HG03439 (cell line): Measurements from ENCODE around the gene FTSJ3.
"Not testable (repeated sequence)": the region's sequence is repeated elsewhere in the genome, so short reads cannot be mapped to it uniquely, and the experiment has no call there.

Experiments used
- ATAC-seq: cut with Tn5 transposase; IDR thresholded peaks from one replicate; pipeline ENCODE4 v1.9.1; 2021; ENCODE audit warnings: mild to moderate bottlenecking, moderate library complexity; ENCODE audit not compliant: unreplicated experiment

The FTSJ3 gene

DNA sequence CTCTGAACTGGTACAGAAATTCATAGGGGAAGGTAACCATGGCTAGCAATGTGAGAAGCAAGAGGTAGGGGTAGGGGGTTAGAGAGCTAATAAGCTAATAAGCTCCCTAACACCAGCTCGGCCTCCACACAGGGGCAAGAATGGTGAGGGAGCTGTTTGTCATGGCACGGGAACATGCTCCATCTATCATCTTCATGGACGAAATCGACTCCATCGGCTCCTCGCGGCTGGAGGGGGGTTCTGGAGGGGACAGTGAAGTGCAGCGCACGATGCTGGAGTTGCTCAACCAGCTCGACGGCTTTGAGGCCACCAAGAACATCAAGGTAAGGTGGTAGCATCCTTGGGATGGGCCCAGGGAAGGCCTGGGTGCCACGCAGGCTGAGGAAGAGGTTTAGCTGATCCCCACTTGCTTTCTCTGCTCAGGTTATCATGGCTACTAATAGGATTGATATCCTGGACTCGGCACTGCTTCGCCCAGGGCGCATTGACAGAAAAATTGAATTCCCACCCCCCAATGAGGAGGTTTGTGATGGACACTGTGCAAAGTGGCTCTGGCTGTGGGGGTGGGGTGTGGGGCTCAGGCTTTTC, 3.5 kb upstream of the FTSJ3 start:
- ATAC-seq = no peak

DNA sequence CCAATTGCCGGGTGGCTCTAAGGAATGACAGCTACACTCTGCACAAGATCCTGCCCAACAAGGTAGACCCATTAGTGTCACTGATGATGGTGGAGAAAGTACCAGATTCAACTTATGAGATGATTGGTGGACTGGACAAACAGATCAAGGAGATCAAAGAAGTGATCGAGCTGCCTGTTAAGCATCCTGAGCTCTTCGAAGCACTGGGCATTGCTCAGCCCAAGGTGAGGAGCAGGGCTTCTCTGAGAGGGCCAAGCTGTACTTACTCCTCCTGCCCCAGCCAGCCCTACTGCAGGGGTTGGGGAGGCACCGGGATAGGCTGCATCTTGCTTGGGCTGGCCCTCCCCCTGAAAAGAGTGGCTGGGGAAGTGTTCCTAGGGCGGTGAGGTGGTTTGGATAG, 2.8 kb upstream of the FTSJ3 start:
- ATAC-seq = no peak

DNA sequence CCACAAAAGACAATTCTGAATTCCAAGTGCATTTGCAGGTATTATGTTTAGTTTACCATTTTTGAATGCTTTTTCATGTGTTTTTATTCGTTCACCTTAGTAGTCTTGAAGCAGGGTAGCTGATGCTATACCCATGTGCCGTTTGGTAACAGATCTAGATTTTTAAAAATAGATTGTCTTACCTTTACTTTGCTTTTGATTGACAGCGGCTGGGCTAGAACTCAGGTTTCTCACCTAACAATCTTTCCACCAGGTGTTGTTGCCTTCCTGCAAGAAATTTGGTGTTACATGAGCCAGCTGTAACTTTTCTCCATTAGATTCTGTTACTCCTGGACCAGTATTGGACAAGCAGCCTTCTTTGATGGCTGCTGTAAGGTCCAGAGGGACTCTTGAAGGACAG, 1.5 kb upstream of the FTSJ3 start:
- no peak for ATAC-seq

DNA sequence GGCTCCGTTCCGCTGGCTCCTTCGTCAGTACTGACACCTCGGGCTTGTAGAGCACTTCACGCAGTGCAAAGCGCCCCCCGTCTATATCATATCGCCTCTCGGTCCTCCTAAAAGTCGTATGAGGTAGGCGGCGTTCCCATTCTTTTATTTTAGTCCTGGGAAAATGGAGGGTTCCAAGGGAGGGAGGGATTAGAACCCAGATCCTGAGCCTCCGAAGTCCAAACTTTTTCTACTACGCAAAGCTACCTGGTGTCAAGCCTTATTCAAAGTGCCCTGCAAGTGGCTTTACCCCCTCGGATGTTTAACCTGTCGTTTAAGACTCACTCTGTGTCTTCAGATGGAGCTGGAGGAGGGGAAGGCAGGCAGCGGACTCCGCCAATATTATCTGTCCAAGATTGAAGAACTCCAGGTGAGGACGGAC, 348 bp upstream of the FTSJ3 start:
- no peak for ATAC-seq

DNA sequence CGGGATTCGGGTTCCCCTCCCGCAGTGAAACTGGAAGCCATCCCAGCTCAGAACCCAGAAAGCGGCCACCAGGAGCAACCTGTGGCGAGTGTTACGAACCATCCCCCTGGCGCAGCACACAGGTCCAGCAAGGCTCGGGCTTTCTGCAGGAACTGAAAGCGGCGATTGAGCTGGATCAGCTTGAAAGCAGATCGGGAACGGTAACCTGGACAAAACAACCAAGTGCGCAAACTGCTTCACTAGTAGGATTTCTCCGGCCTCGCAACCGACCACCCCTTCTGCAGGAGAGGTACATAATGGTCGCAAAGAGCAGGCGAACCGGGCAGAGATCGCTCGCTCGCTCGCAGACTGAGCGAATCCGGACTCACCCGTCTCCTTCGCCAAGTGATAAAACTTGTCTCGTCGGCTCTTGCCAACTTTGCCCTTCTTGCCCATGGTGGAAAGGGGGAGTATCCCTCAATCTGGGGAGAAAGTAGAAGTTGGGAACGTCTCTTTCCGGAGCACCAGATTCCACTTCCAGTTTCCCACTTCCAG, 928 bp downstream of the FTSJ3 start:
- peak; percentile 2 for ATAC-seq

DNA sequence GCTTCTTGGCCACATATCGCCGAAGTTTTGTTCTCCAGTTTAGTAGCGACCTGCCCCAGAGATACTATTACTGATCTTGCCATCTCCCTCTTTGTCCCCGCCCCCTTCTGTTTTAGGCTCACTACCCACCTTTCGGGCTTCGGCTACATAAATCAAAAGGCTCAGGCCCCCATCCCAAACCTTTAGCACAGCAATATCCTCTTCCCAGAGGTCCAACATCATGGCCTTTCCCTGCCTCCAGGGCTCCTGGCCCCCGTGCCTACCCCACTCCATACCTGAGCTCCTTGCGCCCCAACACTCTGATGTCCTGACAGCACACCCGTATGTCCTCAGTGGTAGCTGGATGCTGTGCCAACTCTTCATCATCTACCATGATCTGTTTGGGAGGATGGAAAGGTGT, 3.1 kb downstream of the FTSJ3 start:
- no peak for ATAC-seq

DNA sequence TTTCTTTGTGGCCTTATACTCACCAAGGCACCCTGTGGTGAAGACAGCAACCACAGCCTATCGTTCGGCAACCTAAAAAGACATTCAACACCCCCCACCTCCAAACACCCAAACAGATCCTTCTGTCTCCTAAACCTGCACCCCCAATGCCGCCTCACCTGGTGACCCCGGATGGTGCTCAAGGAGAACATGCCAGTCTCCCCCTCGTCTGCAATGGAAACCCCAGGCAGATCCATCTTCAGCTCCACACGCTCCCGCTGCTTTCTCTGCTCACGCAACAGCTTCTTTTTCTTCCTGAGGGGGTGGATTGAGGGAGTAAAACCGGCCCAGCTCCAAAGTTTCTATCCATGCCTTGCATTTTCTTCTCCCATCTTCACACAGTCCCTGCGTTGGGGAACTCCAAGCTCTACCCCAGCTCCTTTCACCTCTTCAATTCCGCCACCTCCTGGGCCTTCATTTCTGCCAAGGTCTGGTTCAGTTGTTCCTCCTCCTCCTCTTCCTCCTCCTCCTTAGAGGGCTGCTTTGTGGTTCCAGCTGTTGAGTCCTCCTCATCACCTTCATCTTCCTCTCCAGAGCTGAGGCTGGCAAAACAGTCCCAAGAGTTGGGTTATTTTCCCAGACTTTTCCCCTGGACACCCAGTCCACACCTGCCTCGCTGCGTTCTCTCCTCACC, 3.7 kb downstream of the FTSJ3 start:
- no peak for ATAC-seq

DNA sequence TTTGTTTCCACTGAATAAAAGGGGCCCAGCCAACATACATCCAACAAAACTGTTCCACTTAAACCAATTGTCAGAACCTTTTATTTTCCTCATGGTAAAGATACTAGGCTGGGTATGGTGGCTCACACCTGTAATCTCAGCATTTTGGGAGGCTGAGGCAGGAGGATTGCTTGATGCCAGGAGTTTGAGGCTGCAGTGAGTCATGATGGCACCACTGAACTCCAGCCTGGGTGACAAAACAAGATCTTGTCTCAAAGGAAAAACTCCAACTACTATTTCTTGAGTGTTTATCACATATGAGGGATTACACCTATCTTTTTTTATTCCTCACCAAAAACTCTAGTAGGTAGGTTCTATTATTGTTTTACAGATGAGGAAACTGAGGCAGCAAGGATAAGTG, 4.9 kb downstream of the FTSJ3 start:
- ATAC-seq = no peak

DNA sequence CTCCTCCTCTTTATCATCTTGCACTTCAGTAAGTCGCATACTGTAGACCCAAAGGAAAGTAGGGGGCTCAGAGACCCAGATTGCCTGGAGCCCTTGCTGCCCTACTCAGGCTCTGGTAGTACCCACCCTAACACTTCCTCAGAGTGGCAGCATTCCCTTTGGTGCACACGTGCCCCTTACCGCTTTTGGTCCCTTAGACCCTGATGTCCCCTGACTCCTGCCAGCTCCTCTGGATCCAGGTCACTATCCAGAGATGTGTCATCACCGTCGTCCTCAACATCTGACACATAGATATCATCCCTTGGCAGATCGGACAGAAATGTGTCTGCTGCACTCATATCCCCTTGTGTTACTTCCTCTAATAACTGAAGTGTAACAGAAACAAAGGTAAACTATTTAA, 5.7 kb downstream of the FTSJ3 start:
- ATAC-seq = no peak

DNA sequence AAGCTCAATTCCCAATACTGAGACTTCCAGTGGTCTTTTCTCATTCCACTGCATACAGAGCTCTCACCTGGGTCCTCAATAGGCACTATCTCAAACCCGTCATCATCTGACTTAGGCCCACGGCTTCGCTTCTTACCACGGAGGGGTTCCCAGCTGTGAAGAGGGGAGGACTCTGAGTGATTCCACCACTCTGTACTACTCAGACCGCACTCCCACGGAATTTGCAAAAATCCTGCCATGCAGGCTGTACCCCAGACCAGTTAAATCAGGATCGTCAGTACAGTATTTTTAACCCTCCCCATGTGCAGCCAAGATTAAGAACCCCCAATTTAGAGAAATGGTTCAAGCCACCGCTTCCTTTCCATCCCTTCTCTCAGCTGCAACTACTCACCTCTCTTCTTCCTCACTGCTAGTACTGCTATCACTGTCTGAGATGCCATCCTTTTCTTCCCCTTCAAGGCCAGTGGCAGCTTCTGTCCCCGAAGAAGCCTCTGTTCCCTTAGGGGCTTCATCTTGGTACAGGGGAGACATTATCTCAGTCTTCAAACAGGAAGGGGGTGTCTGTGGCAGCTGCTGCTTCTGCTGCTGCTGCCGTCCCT, 6.4 kb downstream of the FTSJ3 start:
- no peak for ATAC-seq

DNA sequence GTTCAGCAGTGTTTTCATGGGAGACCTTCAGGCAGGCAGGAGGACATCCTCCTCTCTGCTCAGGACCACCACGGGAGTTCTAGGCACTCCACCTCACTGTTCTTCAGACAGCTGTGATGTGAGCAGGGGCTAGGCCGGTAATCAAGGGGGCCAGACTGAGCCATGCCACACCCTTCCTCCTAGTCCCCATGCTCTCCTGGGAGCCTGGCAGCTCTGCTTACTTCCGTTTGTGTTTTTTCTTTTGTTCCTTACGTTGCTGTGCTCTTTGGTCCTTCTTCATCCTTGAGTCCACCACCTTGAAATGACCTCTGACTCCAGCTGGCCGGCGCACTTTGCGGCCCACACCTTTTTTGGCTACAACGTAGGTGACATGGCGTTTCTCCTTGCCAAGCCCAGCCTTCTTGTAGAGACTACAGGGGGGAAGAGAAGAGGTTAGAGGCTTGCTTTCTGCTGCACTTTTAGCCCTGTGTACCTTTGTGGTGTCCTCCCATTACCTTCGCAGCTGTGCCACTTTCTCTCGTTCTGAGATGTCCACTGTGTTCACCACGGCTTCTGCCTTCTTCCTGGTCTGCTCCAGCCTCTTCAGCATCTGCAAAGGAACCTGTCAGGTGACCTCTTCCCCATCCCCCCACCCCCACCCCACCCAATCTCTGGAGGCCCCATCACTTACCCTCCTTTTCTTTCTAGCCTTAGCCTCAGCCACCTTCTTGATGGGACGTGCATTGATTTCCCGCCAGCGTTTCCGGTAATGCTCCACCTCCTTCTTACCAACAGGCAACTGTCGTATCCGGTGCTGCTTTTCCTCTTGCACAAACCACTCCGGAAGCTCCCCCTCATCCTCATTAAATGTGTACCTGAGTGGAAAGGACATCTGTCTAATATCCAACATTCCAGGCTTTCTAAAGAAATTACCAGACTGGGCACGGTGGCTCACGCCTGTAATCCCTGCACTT, 7.6 kb downstream of the FTSJ3 start:
- no peak for ATAC-seq

DNA sequence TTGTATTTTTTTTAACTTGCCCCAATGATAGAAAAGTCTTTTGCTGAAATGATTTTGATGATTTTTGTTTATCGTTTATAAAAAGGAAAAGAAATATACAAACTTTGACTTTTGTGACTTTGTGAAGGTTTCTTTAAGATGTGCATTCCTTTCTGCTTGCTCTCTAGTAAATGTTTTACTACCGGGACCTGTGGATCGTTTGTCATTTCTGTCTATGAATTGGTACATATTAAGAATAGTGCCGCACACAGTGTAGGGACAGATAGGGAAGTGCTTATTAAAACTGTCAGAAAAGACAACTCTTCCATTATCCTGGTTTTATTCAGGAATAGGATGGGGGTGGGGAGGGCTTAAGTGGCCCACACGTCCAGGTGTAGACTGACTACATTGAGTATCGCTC, 8.3 kb downstream of the FTSJ3 start:
- no peak for ATAC-seq

DNA sequence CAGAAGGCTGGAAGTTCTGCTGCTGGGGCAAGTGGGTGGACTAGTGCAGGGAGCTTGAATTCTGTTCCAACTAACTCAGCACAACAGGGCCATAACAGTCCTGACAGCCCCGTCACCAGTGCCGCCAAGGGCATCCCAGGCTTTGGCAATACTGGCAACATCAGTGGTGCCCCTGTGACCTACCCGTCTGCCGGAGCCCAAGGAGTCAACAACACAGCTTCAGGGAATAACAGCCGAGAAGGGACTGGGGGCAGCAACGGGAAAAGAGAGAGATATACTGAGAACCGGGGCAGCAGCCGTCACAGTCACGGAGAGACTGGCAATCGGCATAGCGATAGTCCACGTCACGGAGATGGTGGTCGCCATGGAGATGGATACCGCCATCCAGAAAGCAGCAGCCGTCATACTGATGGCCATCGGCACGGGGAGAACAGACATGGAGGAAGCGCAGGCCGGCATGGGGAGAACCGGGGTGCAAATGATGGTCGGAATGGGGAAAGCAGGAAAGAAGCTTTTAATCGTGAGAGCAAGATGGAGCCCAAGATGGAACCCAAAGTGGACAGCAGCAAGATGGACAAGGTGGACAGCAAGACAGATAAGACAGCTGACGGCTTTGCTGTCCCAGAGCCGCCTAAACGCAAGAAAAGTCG, 9.6 kb downstream of the FTSJ3 start:
- no peak for ATAC-seq

DNA sequence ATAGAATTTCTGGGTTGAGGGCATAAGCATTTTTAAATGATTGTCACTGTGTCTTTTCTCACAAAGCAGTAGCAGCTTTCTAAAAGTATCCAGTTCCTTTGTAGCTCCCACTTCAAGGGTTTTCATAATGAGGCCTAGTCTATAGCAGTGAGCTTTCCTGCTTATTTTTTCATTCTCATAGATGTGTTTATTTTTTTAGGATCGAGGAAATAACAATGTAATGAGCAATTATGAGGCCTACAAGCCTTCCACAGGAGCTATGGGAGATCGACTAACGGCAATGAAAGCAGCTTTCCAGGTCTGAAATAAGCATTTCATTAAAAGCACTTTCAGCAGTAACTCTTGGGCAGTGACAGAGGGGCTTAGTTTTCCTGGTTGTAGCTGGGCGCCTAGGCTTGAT, 10.8 kb downstream of the FTSJ3 start:
- no peak for ATAC-seq

DNA sequence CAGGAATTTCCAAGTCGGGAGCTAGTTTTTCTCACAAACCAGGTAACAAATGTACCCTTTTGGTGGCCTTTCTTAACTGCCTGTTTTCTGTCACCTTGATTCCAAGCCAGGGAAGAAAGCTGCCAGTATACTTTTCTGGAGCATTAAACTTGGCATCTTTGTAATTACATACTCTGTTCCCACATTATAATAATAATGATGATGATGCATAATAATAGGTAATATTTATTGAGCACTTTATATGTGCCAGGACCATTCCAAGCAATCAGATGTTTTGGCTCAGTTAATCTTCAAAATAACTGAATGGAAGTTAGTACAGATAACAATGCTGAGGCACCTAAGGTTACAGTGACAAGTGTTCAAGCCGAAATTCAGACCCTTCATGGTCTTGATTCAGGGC, 11.3 kb downstream of the FTSJ3 start:
- ATAC-seq = no peak

DNA sequence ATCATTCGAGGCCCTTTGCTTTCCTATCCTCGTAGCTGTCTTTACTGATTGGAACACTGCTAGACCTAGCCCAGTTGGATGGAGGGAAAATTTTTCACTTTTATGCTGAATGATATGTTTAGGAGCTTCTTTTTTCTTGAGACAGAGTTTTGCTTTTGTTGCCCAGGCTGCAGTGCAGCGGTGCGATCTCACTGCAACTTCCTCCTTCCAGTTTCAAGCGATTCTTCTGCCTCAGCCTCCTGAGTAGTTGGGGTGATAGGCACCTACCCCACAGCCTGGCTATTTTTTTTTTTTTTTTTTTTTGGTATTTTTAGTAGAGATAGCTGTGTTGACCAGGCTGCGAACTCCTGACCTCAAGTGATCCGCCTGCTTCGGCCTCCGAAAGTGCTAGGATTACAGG, 17.5 kb downstream of the FTSJ3 start:
- no peak for ATAC-seq

DNA sequence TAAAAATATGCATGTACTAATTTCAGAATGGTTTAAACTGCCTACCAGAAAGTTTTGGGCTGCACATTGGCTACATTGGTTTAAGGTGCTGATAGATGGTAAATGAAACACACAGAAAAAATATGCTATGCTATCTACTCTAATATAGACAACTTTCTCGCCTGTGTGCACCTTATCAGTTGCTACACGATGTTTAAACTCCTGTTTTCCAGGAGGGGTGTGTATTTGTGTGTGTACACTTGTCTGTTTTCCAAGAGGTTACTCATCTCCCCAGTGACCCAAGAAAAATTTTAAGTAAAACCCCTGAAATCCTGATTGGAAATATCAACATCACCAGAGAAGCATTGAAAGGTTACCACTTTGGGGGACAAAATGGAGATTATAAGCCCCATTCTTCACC, 21.9 kb downstream of the FTSJ3 start:
- no peak for ATAC-seq

DNA sequence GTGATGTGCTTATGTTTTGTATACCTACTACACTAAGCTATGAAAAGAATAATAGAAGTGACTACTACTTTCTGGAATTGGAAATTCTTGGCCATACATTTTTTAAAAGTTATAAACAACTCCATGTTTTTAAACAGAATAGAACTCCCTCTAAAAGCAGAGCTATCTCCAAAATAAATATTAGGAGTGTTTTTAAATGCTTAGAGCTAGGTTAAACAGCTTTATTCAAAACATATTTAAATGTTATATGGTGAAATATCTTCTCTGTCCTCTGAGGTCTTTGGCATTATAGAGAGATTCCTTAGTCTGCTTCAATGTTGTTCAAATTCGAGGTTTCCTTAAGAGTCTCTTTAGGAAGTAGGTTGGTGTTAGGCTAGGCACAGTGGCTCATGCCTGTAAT, 23.1 kb downstream of the FTSJ3 start:
- no peak for ATAC-seq

DNA sequence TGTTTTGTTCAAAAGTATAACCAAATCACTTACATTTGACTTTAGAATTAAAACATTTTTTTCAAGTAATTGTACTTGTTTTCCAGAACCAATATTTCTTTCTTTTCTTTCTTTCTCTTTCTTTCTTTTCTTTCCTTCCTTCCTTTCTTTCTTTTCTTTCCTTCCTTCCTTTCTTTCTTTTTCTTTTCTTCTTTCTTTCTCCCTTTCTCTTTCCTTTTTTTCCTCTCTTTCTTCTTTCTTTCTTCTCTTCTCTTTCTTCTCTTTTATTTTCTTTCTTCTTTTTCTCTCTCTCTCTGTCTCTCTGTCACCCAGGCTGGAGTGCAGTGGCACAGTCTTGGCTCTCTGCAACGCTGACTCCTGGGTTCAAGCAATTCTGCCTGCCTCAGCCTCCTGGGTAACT, 26.7 kb downstream of the FTSJ3 start:
- no peak for ATAC-seq

DNA sequence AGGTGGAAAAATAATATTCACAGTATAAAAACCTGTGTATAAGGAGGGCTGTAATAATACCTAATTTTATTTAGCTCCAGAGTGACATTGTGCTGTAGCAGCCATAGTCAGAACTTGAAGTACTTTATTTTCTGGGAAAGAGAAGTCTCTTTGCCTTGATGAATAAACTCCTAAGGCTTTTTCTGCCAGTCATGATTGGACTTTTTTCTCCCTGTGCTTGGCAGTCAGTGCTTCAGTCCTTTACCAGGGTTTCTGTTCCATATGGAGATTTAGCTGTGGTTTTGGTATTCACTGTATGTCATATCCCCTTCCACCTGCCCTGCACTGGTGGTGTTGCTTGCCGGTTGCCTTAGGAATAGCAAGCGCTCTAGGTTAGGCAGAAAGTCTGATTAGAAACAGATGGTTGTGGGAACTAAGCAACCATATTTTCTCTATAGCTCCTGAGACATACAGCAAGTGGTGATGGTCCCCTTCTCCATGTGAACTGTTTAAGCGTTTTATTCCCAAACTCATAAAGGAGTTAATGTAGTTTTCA, 28.8 kb downstream of the FTSJ3 start:
- no peak for ATAC-seq

DNA sequence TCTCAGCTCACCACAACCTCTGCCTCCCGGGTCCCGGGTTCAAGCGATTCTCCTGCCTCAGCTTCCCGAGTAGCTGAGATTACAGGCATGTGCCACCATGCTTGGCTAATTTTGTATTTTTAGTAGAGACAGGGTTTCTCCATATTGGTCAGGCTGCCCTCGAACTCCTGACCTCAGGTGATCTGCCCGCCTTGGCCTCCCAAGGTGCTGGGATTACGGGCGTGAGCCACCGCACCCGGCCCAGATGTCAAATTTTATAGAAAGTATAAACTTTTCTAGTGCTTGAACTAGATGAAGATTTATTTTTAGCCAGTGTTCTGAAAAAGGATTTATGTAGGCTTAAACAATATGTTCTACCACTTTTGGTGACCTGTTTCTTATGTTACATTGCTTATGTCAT, 31.1 kb downstream of the FTSJ3 start:
- not testable (repeated sequence) for ATAC-seq
